BE2C (cell line): Measurements from ENCODE around the gene MSANTD7. TPM values are rescaled to one million over a fixed set of nuclear protein-coding genes. Genes with fewer than 3 reads are reported as not detected.
A peak's percentile ranks its signal among the peaks of the same experiment; 100 is the strongest.

ENCODE experiments used
- DNase-seq: peaks from one replicate; pipeline ENCODE4 v3.0.0-alpha.2; 2020
- H3K27me3 ChIP-seq: fragments of 250-450 bp; sonication (Bioruptor Pico); 2 replicates; pipeline ENCODE4 v1.5.1; 2020; ENCODE audit warnings: mild to moderate bottlenecking
- H3K36me3 ChIP-seq: fragments of 250-450 bp; sonication (Bioruptor Pico); 2 replicates; pipeline ENCODE4 v1.5.1; 2020; ENCODE audit warnings: mild to moderate bottlenecking
- H3K4me1 ChIP-seq: fragments of 250-450 bp; sonication (Bioruptor Pico); 2 replicates; pipeline ENCODE4 v1.5.1; 2020
- H3K4me3 ChIP-seq: 2 replicates; pipeline ENCODE4 v1.5.1; 2011; ENCODE audit warnings: low read depth, low read length
- H3K9me3 ChIP-seq: fragments of 250-450 bp; sonication (Bioruptor Pico); 2 replicates; pipeline ENCODE4 v1.5.1; 2020
- CTCF ChIP-seq: IDR thresholded peaks from 2 replicates; pipeline ENCODE4 v1.5.1; 2012; ENCODE audit warnings: mild to moderate bottlenecking, low read depth, low read length
- polyA plus RNA-seq: library from polyadenylated mRNA; unstranded; fragments of >200 nt; gene quantifications from one replicate; pipeline ENCODE4 v1.2.1, GENCODE V29; 2012; ENCODE audit warnings: low read depth, missing spikeins; ENCODE audit not compliant: insufficient read length, insufficient read depth

Gene MSANTD7
- 12.3 TPM for polyA plus RNA-seq

- Histone ChIP-seq H3K4me1 (no peaks in the 10 kb centered on the region), H3K36me3 (peaks cover 26% of the 10 kb centered on the region), H3K4me3 (peak within 1 kb of the TSS; percentile 96), H3K9me3 (no peaks in the 10 kb centered on the region), H3K27me3 (no peaks in the 10 kb centered on the region)
- no peak for TF ChIP-seq CTCF
- DNase-seq, result peak; percentile 98
Observed at GRCh38 chr10:14837757-14838581, at the start of gene MSANTD7, which contains the start of the genes CDNF and HSPA14. TSS of gene MSANTD7 (plus strand) at chr10:14838306. CDS start at chr10:14842285, 3,979 bp downstream. TSS of gene CDNF (minus strand) at chr10:14838037. CDS start at chr10:14837946, 91 bp downstream. TSS of gene HSPA14 (plus strand) at chr10:14838306. CDS start at chr10:14838403, 97 bp downstream.

GRCh38 chr10:14798636-14799035 is 39.5 kb upstream of the MSANTD7 start:
- Histone ChIP-seq H3K27me3 (no peaks in the 10 kb centered on the region), H3K36me3 (no peaks in the 10 kb centered on the region), H3K9me3 (no peaks in the 10 kb centered on the region), H3K4me3 (no peak overlapping the region), H3K4me1 (no peaks in the 10 kb centered on the region)
- no peak for DNase-seq
- TF ChIP-seq CTCF, result no peak

GRCh38 chr10:14800397-14800796 is 37.7 kb upstream of the MSANTD7 start:
- H3K4me1 ChIP-seq, result no peaks in the 10 kb centered on the region
- TF ChIP-seq CTCF, result no peak
- no peak for DNase-seq
- no peaks in the 10 kb centered on the region for H3K36me3 ChIP-seq
- H3K9me3 ChIP-seq, result no peaks in the 10 kb centered on the region
- H3K27me3 ChIP-seq, result no peaks in the 10 kb centered on the region
- H3K4me3 ChIP-seq, result no peak overlapping the region

- no peaks in the 10 kb centered on the region for H3K27me3 ChIP-seq
- H3K4me3 ChIP-seq, result no peak overlapping the region
- H3K36me3 ChIP-seq, result no peaks in the 10 kb centered on the region
- peak; percentile 34; the same call in 1 of the 2 replicates for TF ChIP-seq CTCF
- H3K9me3 ChIP-seq, result no peaks in the 10 kb centered on the region; the same call in 1 of the 2 replicates
- peak; percentile 21 for DNase-seq
- no peaks in the 10 kb centered on the region for H3K4me1 ChIP-seq
Observed at GRCh38 chr10:14801723-14802122, 36.4 kb upstream of the MSANTD7 start.

- no peaks in the 10 kb centered on the region for H3K36me3 ChIP-seq
Observed at GRCh38 chr10:14803827-14804226, 34.3 kb upstream of the MSANTD7 start.

More at GRCh38 chr10:14803827-14804226, 34.3 kb upstream of the MSANTD7 start:
- no peak for DNase-seq
- H3K4me3 ChIP-seq, result no peak overlapping the region
- H3K4me1 ChIP-seq, result no peaks in the 10 kb centered on the region
- H3K27me3 ChIP-seq, result no peaks in the 10 kb centered on the region
- TF ChIP-seq CTCF, result no peak
- no peaks in the 10 kb centered on the region; the same call in 1 of the 2 replicates for H3K9me3 ChIP-seq
